ENCODE data around the gene CLDN19. TPM values are rescaled to one million over a fixed set of nuclear protein-coding genes. Genes with fewer than 3 reads are reported as not detected.

Gene CLDN19
- total RNA-seq, 1 donor from 2014 or later, result not detected

- Mint-ChIP-seq H3K9me3 (ENCODE audit: low read depth) (no peaks in the 10 kb centered on the region), H3K27me3 (ENCODE audit: low read depth) (no peaks in the 10 kb centered on the region), H3K36me3 (ENCODE audit: low read depth) (peaks cover 37% of the 10 kb centered on the region), H3K4me1 (ENCODE audit: low read depth) (peaks cover 11% of the 10 kb centered on the region), H3K27ac (ENCODE audit: unreplicated experiment) (no peak overlapping the region), H3K4me3 (ENCODE audit: unreplicated experiment) (no peak overlapping the region)
- TF ChIP-seq CTCF (IDR thresholded peaks at IDR 0.05), result no peak
- DNase-seq (ENCODE audit: low spot score), result no peak
Measured at GRCh38 chr1:42774928-42775526, 35.0 kb upstream of the CLDN19 start.

GRCh38 chr1:42773420-42773819 is 33.4 kb upstream of the CLDN19 start:
- TF ChIP-seq CTCF (IDR thresholded peaks at IDR 0.05), result no peak
- H3K27ac Mint-ChIP-seq (ENCODE audit: unreplicated experiment), result no peak overlapping the region
- peaks cover 33% of the 10 kb centered on the region for H3K36me3 Mint-ChIP-seq (ENCODE audit: low read depth)
- H3K27me3 Mint-ChIP-seq (ENCODE audit: low read depth), result no peaks in the 10 kb centered on the region
- no peaks in the 10 kb centered on the region for H3K9me3 Mint-ChIP-seq (ENCODE audit: low read depth)
- H3K4me1 Mint-ChIP-seq (ENCODE audit: low read depth), result peaks cover 24% of the 10 kb centered on the region
- no peak for DNase-seq (ENCODE audit: low spot score)
- H3K4me3 Mint-ChIP-seq (ENCODE audit: unreplicated experiment), result no peak overlapping the region

- Mint-ChIP-seq H3K9me3 (ENCODE audit: low read depth) (no peaks in the 10 kb centered on the region), H3K36me3 (ENCODE audit: low read depth) (peaks cover 9% of the 10 kb centered on the region), H3K4me1 (ENCODE audit: low read depth) (peaks cover 32% of the 10 kb centered on the region), H3K27ac (ENCODE audit: unreplicated experiment) (no peak overlapping the region), H3K4me3 (ENCODE audit: unreplicated experiment) (no peak overlapping the region), H3K27me3 (ENCODE audit: low read depth) (no peaks in the 10 kb centered on the region)
- TF ChIP-seq CTCF (IDR thresholded peaks at IDR 0.05), result no peak
- DNase-seq (ENCODE audit: low spot score), result no peak
Measured at GRCh38 chr1:42769811-42770210, 29.8 kb upstream of the CLDN19 start.

GRCh38 chr1:42768172-42768571 is 28.1 kb upstream of the CLDN19 start:
- H3K36me3 Mint-ChIP-seq (ENCODE audit: low read depth), result peaks cover 4% of the 10 kb centered on the region

GRCh38 chr1:42767510-42768000 is 27.5 kb upstream of the CLDN19 start:
- H3K27me3 Mint-ChIP-seq (ENCODE audit: low read depth), result no peaks in the 10 kb centered on the region
- H3K4me3 Mint-ChIP-seq (ENCODE audit: unreplicated experiment), result no peak overlapping the region
- peaks cover 29% of the 10 kb centered on the region for H3K4me1 Mint-ChIP-seq (ENCODE audit: low read depth)
- no peak for TF ChIP-seq CTCF (IDR thresholded peaks at IDR 0.05)
- peak overlapping the region; percentile 8 for H3K27ac Mint-ChIP-seq (ENCODE audit: unreplicated experiment)
- DNase-seq (ENCODE audit: low spot score), result no peak
- H3K9me3 Mint-ChIP-seq (ENCODE audit: low read depth), result no peaks in the 10 kb centered on the region
- peaks cover 3% of the 10 kb centered on the region for H3K36me3 Mint-ChIP-seq (ENCODE audit: low read depth)

More at GRCh38 chr1:42768172-42768571, 28.1 kb upstream of the CLDN19 start:
- H3K9me3 Mint-ChIP-seq (ENCODE audit: low read depth), result no peaks in the 10 kb centered on the region
- H3K27ac Mint-ChIP-seq (ENCODE audit: unreplicated experiment), result peak overlapping the region; percentile 2
- TF ChIP-seq CTCF (IDR thresholded peaks at IDR 0.05), result no peak
- no peak for DNase-seq (ENCODE audit: low spot score)
- peaks cover 30% of the 10 kb centered on the region for H3K4me1 Mint-ChIP-seq (ENCODE audit: low read depth)
- no peaks in the 10 kb centered on the region for H3K27me3 Mint-ChIP-seq (ENCODE audit: low read depth)
- H3K4me3 Mint-ChIP-seq (ENCODE audit: unreplicated experiment), result no peak overlapping the region

Data from chondrocyte (in vitro differentiated cells).